Uterus (tissue), 4 donors: Measurements from ENCODE around the gene CELF4. TPM values are rescaled to one million over a fixed set of nuclear protein-coding genes. Genes with fewer than 3 reads are reported as not detected.

Experiments used
- DNase-seq, 2 donors: peaks; one replicate each; pipeline ENCODE4 v3.0.0-alpha.2; 2019 to 2020
- H3K27ac ChIP-seq, 2 donors: fragments of 200-600 bp; sonication (generic); 1 replicate in 1 of 2; 2 replicates in 1 of 2; pipeline ENCODE4 v1.5.1; 2016 to 2018
- H3K27me3 ChIP-seq, 2 donors: fragments of 200-600 bp; sonication (generic); one replicate each; pipeline ENCODE4 v1.5.1; 2018 to 2019; ENCODE audit warnings: control low read depth in 1 of 2
- H3K36me3 ChIP-seq, 2 donors: fragments of 200-600 bp; sonication (generic); one replicate each; pipeline ENCODE4 v1.5.1; 2019; ENCODE audit warnings: control low read depth in 1 of 2
- H3K4me1 ChIP-seq, 2 donors: fragments of 200-600 bp; sonication (generic); one replicate each; pipeline ENCODE4 v1.5.1; 2018 to 2019; ENCODE audit warnings: control low read depth in 1 of 2
- H3K4me3 ChIP-seq, 2 donors: fragments of 200-600 bp; sonication (generic); 1 replicate in 1 of 2; 2 replicates in 1 of 2; pipeline ENCODE4 v1.5.1; 2018 to 2019; ENCODE audit warnings: mild to moderate bottlenecking in 1 of 2
- H3K9me3 ChIP-seq, 2 donors: fragments of 200-600 bp; sonication (generic); one replicate each; pipeline ENCODE4 v1.5.1; 2019; ENCODE audit warnings: control low read depth in 1 of 2
- CTCF ChIP-seq, 4 experiments: fragments of 200-600 bp in 2 of 4; fragments of 450-650 bp in 2 of 4; sonication (generic) in 2 of 4; IDR thresholded peaks; one replicate each; pipeline ENCODE4 v1.5.1; 2016 to 2019; ENCODE audit warnings: antibody characterized with exemption in 4 of 4, mild to moderate bottlenecking in 2 of 4, moderate library complexity in 1 of 4
- POLR2A ChIP-seq, 2 donors: fragments of 450-650 bp; IDR thresholded peaks; one replicate each; pipeline ENCODE4 v1.6.1; 2016; ENCODE audit warnings: antibody characterized with exemption in 2 of 2, mild to moderate bottlenecking in 1 of 2, moderate library complexity in 1 of 2
- intact Hi-C: fragments of 100-400 bp; cut with DNase I; formaldehyde crosslinking; loops from one replicate; pipeline ENCODE4 v1.15.1; 2023; ENCODE audit warnings: low total_unique reads
- total RNA-seq, 4 donors: library from RNA; depleted of rRNA in 3 of 4; stranded (reverse); fragments of >200 nt in 3 of 4; gene quantifications; one replicate each; pipeline versions ENCODE4 v1.1.0 to v1.2.4, GENCODE V29; 2014 to 2023
- donor health status: DM: yes; HTN: yes; CAD: no.

CELF4 gene
- total RNA-seq, 4 donors from 2014 or later = 0.18 to 1.7 TPM; not detected in 2

GRCh38 chr18:37355772-37356171, 209.8 kb downstream of the CELF4 start:
- Histone ChIP-seq H3K9me3 (no peaks in the 10 kb centered on the region), H3K36me3 (no peaks in the 10 kb centered on the region), H3K4me1 (no peaks in the 10 kb centered on the region), H3K4me3 (no peak overlapping the region), H3K27ac (no peak overlapping the region), H3K27me3 (no peaks in the 10 kb centered on the region)
- intact Hi-C loops = no loop called here
- no peak for DNase-seq
- TF ChIP-seq CTCF (IDR thresholded peaks at IDR 0.05) (no peak), POLR2A (IDR thresholded peaks at IDR 0.05) (no peak)

- H3K4me3 ChIP-seq = no peak overlapping the region
- DNase-seq = no peak
- intact Hi-C loops = no loop called here
Measured at GRCh38 chr18:37351110-37351509, 214.5 kb downstream of the CELF4 start.

GRCh38 chr18:37348729-37349128, 216.9 kb downstream of the CELF4 start:
- intact Hi-C loops = no loop called here
- Histone ChIP-seq H3K27ac (no peak overlapping the region), H3K36me3 (no peaks in the 10 kb centered on the region), H3K27me3 (no peaks in the 10 kb centered on the region), H3K4me3 (no peak overlapping the region), H3K9me3 (no peaks in the 10 kb centered on the region), H3K4me1 (no peaks in the 10 kb centered on the region)
- TF ChIP-seq POLR2A (IDR thresholded peaks at IDR 0.05) = no peak
- DNase-seq = no peak

More at GRCh38 chr18:37351110-37351509, 214.5 kb downstream of the CELF4 start:
- Histone ChIP-seq H3K36me3 (no peaks in the 10 kb centered on the region), H3K27ac (no peak overlapping the region), H3K9me3 (no peaks in the 10 kb centered on the region), H3K4me1 (no peaks in the 10 kb centered on the region), H3K27me3 (no peaks in the 10 kb centered on the region)
- TF ChIP-seq POLR2A (IDR thresholded peaks at IDR 0.05) (no peak), CTCF (IDR thresholded peaks at IDR 0.05) (no peak)

GRCh38 chr18:37346048-37346447, 219.6 kb downstream of the CELF4 start:
- H3K4me3 ChIP-seq = no peak overlapping the region
- no peak overlapping the region for H3K27ac ChIP-seq
- H3K4me1 ChIP-seq = no peaks in the 10 kb centered on the region
- no peaks in the 10 kb centered on the region for H3K36me3 ChIP-seq
- DNase-seq = no peak
- H3K9me3 ChIP-seq = no peaks in the 10 kb centered on the region
- TF ChIP-seq CTCF (IDR thresholded peaks at IDR 0.05) (no peak), POLR2A (IDR thresholded peaks at IDR 0.05) (no peak)
- intact Hi-C loops = no loop called here
- no peaks in the 10 kb centered on the region for H3K27me3 ChIP-seq

- no peaks in the 10 kb centered on the region for H3K27me3 ChIP-seq
- no peaks in the 10 kb centered on the region for H3K9me3 ChIP-seq
- no peaks in the 10 kb centered on the region for H3K36me3 ChIP-seq
- no peak overlapping the region for H3K4me3 ChIP-seq
- no peak overlapping the region for H3K27ac ChIP-seq
- DNase-seq = no peak
- intact Hi-C loops = no loop called here
- no peaks in the 10 kb centered on the region for H3K4me1 ChIP-seq
- TF ChIP-seq POLR2A (IDR thresholded peaks at IDR 0.05) (no peak), CTCF (IDR thresholded peaks at IDR 0.05) (no peak)
Measured at GRCh38 chr18:37343542-37343851, 222.1 kb downstream of the CELF4 start.

- Histone ChIP-seq H3K4me3 (no peak overlapping the region), H3K9me3 (no peaks in the 10 kb centered on the region), H3K36me3 (no peaks in the 10 kb centered on the region), H3K27me3 (no peaks in the 10 kb centered on the region), H3K4me1 (no peaks in the 10 kb centered on the region), H3K27ac (no peak overlapping the region)
- intact Hi-C loops = no loop called here
- TF ChIP-seq POLR2A (IDR thresholded peaks at IDR 0.05) = no peak
- no peak for TF ChIP-seq CTCF (IDR thresholded peaks at IDR 0.05)
- no peak for DNase-seq
Measured at GRCh38 chr18:37341473-37342086, 224.0 kb downstream of the CELF4 start.
